ENCODE measurements around the gene NXPH3.
"Not testable (repeated sequence)": the region's sequence is repeated elsewhere in the genome, so short reads cannot be mapped to it uniquely, and the experiment has no call there.

The NXPH3 gene

GRCh38 chr17:49554694-49555494 is 20.8 kb upstream of the NXPH3 start:
- DNase-seq (ENCODE audit: low read depth) = no peak

GRCh38 chr17:49555495-49556222 is 20.0 kb upstream of the NXPH3 start:
- DNase-seq (ENCODE audit: low read depth) = no peak

GRCh38 chr17:49556223-49556943 is 19.3 kb upstream of the NXPH3 start:
- peak; percentile 36 for DNase-seq (ENCODE audit: low read depth)

GRCh38 chr17:49557312-49558024 is 18.2 kb upstream of the NXPH3 start:
- DNase-seq (ENCODE audit: low read depth) = peak; percentile 20

GRCh38 chr17:49564638-49565037 is 11.0 kb upstream of the NXPH3 start:
- DNase-seq (ENCODE audit: low read depth) = no peak

GRCh38 chr17:49565948-49566491 is 9.7 kb upstream of the NXPH3 start:
- DNase-seq (ENCODE audit: low read depth) = no peak

GRCh38 chr17:49566668-49567071 is 9.0 kb upstream of the NXPH3 start:
- no peak for DNase-seq (ENCODE audit: low read depth)

- no peak for DNase-seq (ENCODE audit: low read depth)
Observed at GRCh38 chr17:49567104-49567521, 8.6 kb upstream of the NXPH3 start.

GRCh38 chr17:49567871-49568694 is 7.6 kb upstream of the NXPH3 start:
- DNase-seq (ENCODE audit: low read depth) = peak; percentile 72

- DNase-seq (ENCODE audit: low read depth) = not testable (repeated sequence)
Observed at GRCh38 chr17:49568695-49569047, 7.0 kb upstream of the NXPH3 start.

- no peak for DNase-seq (ENCODE audit: low read depth)
Observed at GRCh38 chr17:49570540-49571242, 5.0 kb upstream of the NXPH3 start.

GRCh38 chr17:49571283-49571682 is 4.4 kb upstream of the NXPH3 start:
- no peak for DNase-seq (ENCODE audit: low read depth)

GRCh38 chr17:49571764-49572163 is 3.9 kb upstream of the NXPH3 start:
- no peak for DNase-seq (ENCODE audit: low read depth)

GRCh38 chr17:49572226-49572625 is 3.4 kb upstream of the NXPH3 start:
- DNase-seq (ENCODE audit: low read depth) = no peak

GRCh38 chr17:49572806-49573420 is 2.8 kb upstream of the NXPH3 start:
- no peak for DNase-seq (ENCODE audit: low read depth)

GRCh38 chr17:49573510-49574322 is 2.0 kb upstream of the NXPH3 start:
- DNase-seq (ENCODE audit: low read depth) = no peak

- DNase-seq (ENCODE audit: low read depth) = no peak
Observed at GRCh38 chr17:49574323-49574781, 1.3 kb upstream of the NXPH3 start.

- DNase-seq (ENCODE audit: low read depth) = no peak
Observed at GRCh38 chr17:49574945-49575678, 559 bp upstream of the NXPH3 start.
